HepG2 (cell line): ENCODE data around the gene DNAJB2. TPM values are rescaled to one million over a fixed set of nuclear protein-coding genes. Genes with fewer than 3 reads are reported as not detected.

Source experiments
- DMAP1 ChIP-seq: IDR thresholded peaks from 2 replicates; pipeline ENCODE4 v1.6.1; 2016
- EP300 ChIP-seq, 3 experiments: sonication (generic) in 1 of 3; formaldehyde crosslinking in 1 of 3; IDR thresholded peaks; 2 replicates each; pipeline versions ENCODE4 v1.5.1 to v1.6.1; 2011 to 2020; ENCODE audit warnings: low read depth in 2 of 3, low read length in 2 of 3, borderline replicate concordance in 1 of 3, improper control_type of control experiment in 1 of 3, mild to moderate bottlenecking in 1 of 3, missing genetic modification reagents in 1 of 3, moderate library complexity in 1 of 3
- ESRRA ChIP-seq: sonication (generic); formaldehyde crosslinking; IDR thresholded peaks from 2 replicates; pipeline ENCODE4 v1.5.1; 2020; ENCODE audit warnings: mild to moderate bottlenecking, low read depth, missing genetic modification reagents
- HMGXB3 ChIP-seq: sonication (generic); formaldehyde crosslinking; IDR thresholded peaks from 2 replicates; pipeline ENCODE4 v1.4.0; 2020; ENCODE audit warnings: missing genetic modification reagents, borderline replicate concordance
- HNRNPL ChIP-seq: fragments of 200-400 bp; formaldehyde crosslinking; IDR thresholded peaks from 2 replicates; pipeline ENCODE4 v1.6.1; 2017; ENCODE audit warnings: mild to moderate bottlenecking, low read depth, low read length
- HOXA5 ChIP-seq: sonication (generic); formaldehyde crosslinking; IDR thresholded peaks from 2 replicates; pipeline ENCODE4 v1.4.0; 2020; ENCODE audit warnings: missing genetic modification reagents
- KLF15 ChIP-seq: sonication (generic); formaldehyde crosslinking; IDR thresholded peaks from 2 replicates; pipeline ENCODE4 v1.8.1; 2023; ENCODE audit warnings: borderline replicate concordance, mild to moderate bottlenecking, inconsistent platforms, missing genetic modification reagents, mixed read lengths
- NFE2 ChIP-seq: sonication (generic); formaldehyde crosslinking; IDR thresholded peaks from 2 replicates; pipeline ENCODE4 v1.4.0; 2020; ENCODE audit warnings: missing genetic modification reagents
- NR2F1 ChIP-seq, 2 experiments: fragments of 450-650 bp in 1 of 2; formaldehyde crosslinking in 1 of 2; IDR thresholded peaks; 2 replicates each; pipeline versions ENCODE4 v1.5.0 to v1.6.1; 2016 to 2020; ENCODE audit warnings: mild to moderate bottlenecking in 1 of 2, missing compliant biosample characterization in 1 of 2, missing genetic modification reagents in 1 of 2, moderate library complexity in 1 of 2
- PHF21A ChIP-seq: sonication (generic); formaldehyde crosslinking; IDR thresholded peaks from 2 replicates; pipeline ENCODE4 v1.5.0; 2020; ENCODE audit warnings: mild to moderate bottlenecking, missing genetic modification reagents
- RXRA ChIP-seq: sonication (generic); formaldehyde crosslinking; IDR thresholded peaks from 2 replicates; pipeline ENCODE4 v1.5.1; 2020; ENCODE audit warnings: missing genetic modification reagents
- TFDP1 ChIP-seq: IDR thresholded peaks from 2 replicates; pipeline ENCODE4 v1.6.1; 2016; ENCODE audit warnings: missing compliant biosample characterization, missing genetic modification reagents, borderline replicate concordance
- ZBTB1 ChIP-seq: sonication (generic); formaldehyde crosslinking; IDR thresholded peaks from 2 replicates; pipeline ENCODE4 v1.4.0; 2020; ENCODE audit warnings: missing genetic modification reagents, borderline replicate concordance
- ZBTB26 ChIP-seq: IDR thresholded peaks from 2 replicates; pipeline ENCODE4 v1.6.1; 2016; ENCODE audit warnings: missing compliant biosample characterization, missing genetic modification reagents, borderline replicate concordance
- ZFX ChIP-seq: sonication (generic); formaldehyde crosslinking; IDR thresholded peaks from 2 replicates; pipeline ENCODE4 v1.4.0; 2020; ENCODE audit warnings: mild to moderate bottlenecking, low read depth, missing genetic modification reagents, moderate library complexity
- ZNF263 ChIP-seq: sonication (generic); formaldehyde crosslinking; IDR thresholded peaks from 2 replicates; pipeline ENCODE4 v1.4.0; 2020; ENCODE audit warnings: missing genetic modification reagents
- ZNF574 ChIP-seq: sonication (generic); formaldehyde crosslinking; IDR thresholded peaks from 2 replicates; pipeline ENCODE4 v1.4.0; 2020; ENCODE audit warnings: missing genetic modification reagents
- ZNF614 ChIP-seq: IDR thresholded peaks from 2 replicates; pipeline ENCODE4 v1.6.1; 2018; ENCODE audit warnings: missing biosample characterization, missing genetic modification reagents, inconsistent platforms, borderline replicate concordance
- polyA plus RNA-seq, 8 experiments: library from polyadenylated mRNA; depleted of rRNA in 3 of 8; stranded (reverse) in 7 of 8; unstranded in 1 of 8; fragments of >200 nt; fragmentation: Illumina TruSeq in 4 of 8; extraction: Trizol in 4 of 8; gene quantifications; 2 replicates each; pipeline versions ENCODE4 v1.2.1 to v1.2.3, GENCODE V29; 2011 to 2016; ENCODE audit warnings: low read depth in 4 of 8, missing spikeins in 1 of 8, mixed read lengths in 1 of 8; ENCODE audit not compliant: insufficient read depth in 1 of 8
- total RNA-seq, 5 experiments: library from RNA; depleted of rRNA; stranded (reverse); fragments of >200 nt; fragmentation: Illumina TruSeq; extraction: Trizol; gene quantifications; 2 replicates each; pipeline ENCODE4 v1.2.3, GENCODE V29; 2016; ENCODE audit warnings: low read depth in 1 of 5

Gene DNAJB2
- total and polyA plus RNA-seq, 2 of the 13 experiments (the other 11 are each of a cell fraction or from before 2014, with no cell fraction given) = 21.3 to 31.1 TPM

GRCh38 chr2:219269362-219270054 lies 9.7 kb upstream of the DNAJB2 start (continued):
- TF ChIP-seq ESRRA (CRISPR knock-in tag) (0 out of 2 replicates have a peak, but pooled peaks have one; percentile 47), HOXA5 (CRISPR knock-in tag) (peak; percentile 32; the same call in 1 of the 2 replicates), ZBTB1 (CRISPR knock-in tag) (no peak), TFDP1 (CRISPR knock-in tag) (0 out of 2 replicates have a peak, but pooled peaks have one; percentile 32), RXRA (peak; percentile 64), KLF15 (CRISPR knock-in tag) (no peak), ZBTB26 (0 out of 2 replicates have a peak, but pooled peaks have one; percentile 15), HNRNPL (0 out of 2 replicates have a peak, but pooled peaks have one; percentile 76), ZNF614 (no peak), NFE2 (no peak), NR2F1 (CRISPR knock-in tag; IDR thresholded peaks at IDR 0.05) (0 out of 4 replicates have a peak, but pooled peaks of 1 of the 2 experiments have one; percentile 18), EP300 (IDR thresholded peaks at IDR 0.05; ENCODE audit: low read depth in 2 of 2, low read length in 2 of 2) (0 out of 4 replicates have a peak, but pooled peaks of 1 of the 2 experiments have one; percentile 14), EP300 (CRISPR knock-in tag; IDR thresholded peaks at IDR 0.05; ENCODE audit: borderline replicate concordance) (no peak), HMGXB3 (no peak), DMAP1 (0 out of 2 replicates have a peak, but pooled peaks have one; percentile 42), ZNF263 (peak; percentile 37; the same call in 1 of the 2 replicates), ZFX (CRISPR knock-in tag) (peak; percentile 66; the same call in 1 of the 2 replicates), PHF21A (0 out of 2 replicates have a peak, but pooled peaks have one; percentile 31), ZNF574 (CRISPR knock-in tag) (0 out of 2 replicates have a peak, but pooled peaks have one; percentile 26)
